ENCODE data around the gene DISC1.

DISC1 gene

GRCh38 chr1:231857609-231858135, 231.1 kb downstream of the DISC1 start:
- no peaks in the 10 kb centered on the region for H3K9me3 ChIP-seq (ENCODE audit: control insufficient read depth, insufficient read depth, low read length)
- no peaks in the 10 kb centered on the region for H3K36me3 ChIP-seq (ENCODE audit: control insufficient read depth, insufficient read depth, low read length)
- no peak overlapping the region for H3K9ac ChIP-seq (ENCODE audit: low read depth, low read length)
- H3K4me1 ChIP-seq (ENCODE audit: control insufficient read depth, insufficient read depth, low read length), result peaks cover 11% of the 10 kb centered on the region
- H3K4me3 ChIP-seq (ENCODE audit: low read depth, low read length), result no peak overlapping the region
- H3K27me3 ChIP-seq (ENCODE audit: control insufficient read depth, insufficient read depth, low read length), result no peaks in the 10 kb centered on the region
- H3K27ac ChIP-seq (ENCODE audit: low read depth, low read length), result no peak overlapping the region

- H3K27me3 ChIP-seq (ENCODE audit: control insufficient read depth, insufficient read depth, low read length), result no peaks in the 10 kb centered on the region
- no peak overlapping the region for H3K27ac ChIP-seq (ENCODE audit: low read depth, low read length)
- no peak overlapping the region for H3K4me3 ChIP-seq (ENCODE audit: low read depth, low read length)
- peaks cover 11% of the 10 kb centered on the region for H3K4me1 ChIP-seq (ENCODE audit: control insufficient read depth, insufficient read depth, low read length)
- no peak overlapping the region for H3K9ac ChIP-seq (ENCODE audit: low read depth, low read length)
- no peaks in the 10 kb centered on the region for H3K9me3 ChIP-seq (ENCODE audit: control insufficient read depth, insufficient read depth, low read length)
- no peaks in the 10 kb centered on the region for H3K36me3 ChIP-seq (ENCODE audit: control insufficient read depth, insufficient read depth, low read length)
Observed at GRCh38 chr1:231860221-231861088, 233.9 kb downstream of the DISC1 start.

- Histone ChIP-seq H3K9me3 (ENCODE audit: control insufficient read depth, insufficient read depth, low read length) (no peaks in the 10 kb centered on the region), H3K9ac (ENCODE audit: low read depth, low read length) (no peak overlapping the region), H3K4me3 (ENCODE audit: low read depth, low read length) (no peak overlapping the region), H3K4me1 (ENCODE audit: control insufficient read depth, insufficient read depth, low read length) (peaks cover 3% of the 10 kb centered on the region; the same call in 1 of the 2 replicates), H3K36me3 (ENCODE audit: control insufficient read depth, insufficient read depth, low read length) (no peaks in the 10 kb centered on the region), H3K27ac (ENCODE audit: low read depth, low read length) (no peak overlapping the region), H3K27me3 (ENCODE audit: control insufficient read depth, insufficient read depth, low read length) (0 out of 2 replicates have a peak, but pooled peaks cover under 1% of the 10 kb centered on the region)
Observed at GRCh38 chr1:231861541-231862481, 235.2 kb downstream of the DISC1 start.

- Histone ChIP-seq H3K4me1 (ENCODE audit: control insufficient read depth, insufficient read depth, low read length) (peaks cover 11% of the 10 kb centered on the region), H3K36me3 (ENCODE audit: control insufficient read depth, insufficient read depth, low read length) (no peaks in the 10 kb centered on the region), H3K27me3 (ENCODE audit: control insufficient read depth, insufficient read depth, low read length) (0 out of 2 replicates have a peak, but pooled peaks cover 3% of the 10 kb centered on the region), H3K4me3 (ENCODE audit: low read depth, low read length) (no peak overlapping the region), H3K9me3 (ENCODE audit: control insufficient read depth, insufficient read depth, low read length) (no peaks in the 10 kb centered on the region), H3K9ac (ENCODE audit: low read depth, low read length) (no peak overlapping the region), H3K27ac (ENCODE audit: low read depth, low read length) (no peak overlapping the region)
Observed at GRCh38 chr1:231862611-231863010, 236.0 kb downstream of the DISC1 start.

GRCh38 chr1:231865331-231865730, 238.7 kb downstream of the DISC1 start:
- Histone ChIP-seq H3K9me3 (ENCODE audit: control insufficient read depth, insufficient read depth, low read length) (no peaks in the 10 kb centered on the region), H3K27ac (ENCODE audit: low read depth, low read length) (no peak overlapping the region), H3K4me1 (ENCODE audit: control insufficient read depth, insufficient read depth, low read length) (peaks cover 18% of the 10 kb centered on the region), H3K4me3 (ENCODE audit: low read depth, low read length) (no peak overlapping the region), H3K27me3 (ENCODE audit: control insufficient read depth, insufficient read depth, low read length) (0 out of 2 replicates have a peak, but pooled peaks cover 3% of the 10 kb centered on the region), H3K9ac (ENCODE audit: low read depth, low read length) (no peak overlapping the region), H3K36me3 (ENCODE audit: control insufficient read depth, insufficient read depth, low read length) (no peaks in the 10 kb centered on the region)

GRCh38 chr1:231866392-231867331, 240.1 kb downstream of the DISC1 start:
- H3K4me1 ChIP-seq (ENCODE audit: control insufficient read depth, insufficient read depth, low read length), result peaks cover 18% of the 10 kb centered on the region
- H3K9ac ChIP-seq (ENCODE audit: low read depth, low read length), result no peak overlapping the region
- no peak overlapping the region for H3K4me3 ChIP-seq (ENCODE audit: low read depth, low read length)
- H3K27me3 ChIP-seq (ENCODE audit: control insufficient read depth, insufficient read depth, low read length), result 0 out of 2 replicates have a peak, but pooled peaks cover 3% of the 10 kb centered on the region
- H3K27ac ChIP-seq (ENCODE audit: low read depth, low read length), result no peak overlapping the region
- no peaks in the 10 kb centered on the region for H3K36me3 ChIP-seq (ENCODE audit: control insufficient read depth, insufficient read depth, low read length)
- H3K9me3 ChIP-seq (ENCODE audit: control insufficient read depth, insufficient read depth, low read length), result no peaks in the 10 kb centered on the region

- no peak overlapping the region for H3K4me3 ChIP-seq (ENCODE audit: low read depth, low read length)
- H3K27ac ChIP-seq (ENCODE audit: low read depth, low read length), result no peak overlapping the region
- H3K9me3 ChIP-seq (ENCODE audit: control insufficient read depth, insufficient read depth, low read length), result no peaks in the 10 kb centered on the region
- no peaks in the 10 kb centered on the region for H3K36me3 ChIP-seq (ENCODE audit: control insufficient read depth, insufficient read depth, low read length)
- peaks cover 18% of the 10 kb centered on the region for H3K4me1 ChIP-seq (ENCODE audit: control insufficient read depth, insufficient read depth, low read length)
- 0 out of 2 replicates have a peak, but pooled peaks cover 3% of the 10 kb centered on the region for H3K27me3 ChIP-seq (ENCODE audit: control insufficient read depth, insufficient read depth, low read length)
- no peak overlapping the region for H3K9ac ChIP-seq (ENCODE audit: low read depth, low read length)
Observed at GRCh38 chr1:231867607-231868006, 241.0 kb downstream of the DISC1 start.

- 0 out of 2 replicates have a peak, but pooled peaks cover 3% of the 10 kb centered on the region for H3K27me3 ChIP-seq (ENCODE audit: control insufficient read depth, insufficient read depth, low read length)
- H3K9me3 ChIP-seq (ENCODE audit: control insufficient read depth, insufficient read depth, low read length), result no peaks in the 10 kb centered on the region
- no peak overlapping the region for H3K9ac ChIP-seq (ENCODE audit: low read depth, low read length)
- H3K4me1 ChIP-seq (ENCODE audit: control insufficient read depth, insufficient read depth, low read length), result peaks cover 18% of the 10 kb centered on the region
- H3K27ac ChIP-seq (ENCODE audit: low read depth, low read length), result no peak overlapping the region
- H3K4me3 ChIP-seq (ENCODE audit: low read depth, low read length), result no peak overlapping the region
- H3K36me3 ChIP-seq (ENCODE audit: control insufficient read depth, insufficient read depth, low read length), result no peaks in the 10 kb centered on the region
Observed at GRCh38 chr1:231869364-231869763, 242.8 kb downstream of the DISC1 start.

GRCh38 chr1:231871471-231871870, 244.9 kb downstream of the DISC1 start:
- H3K9me3 ChIP-seq (ENCODE audit: control insufficient read depth, insufficient read depth, low read length), result peaks cover 4% of the 10 kb centered on the region; the same call in 1 of the 2 replicates
- H3K27ac ChIP-seq (ENCODE audit: low read depth, low read length), result no peak overlapping the region
- no peak overlapping the region for H3K9ac ChIP-seq (ENCODE audit: low read depth, low read length)
- H3K27me3 ChIP-seq (ENCODE audit: control insufficient read depth, insufficient read depth, low read length), result 0 out of 2 replicates have a peak, but pooled peaks cover 3% of the 10 kb centered on the region
- no peaks in the 10 kb centered on the region for H3K36me3 ChIP-seq (ENCODE audit: control insufficient read depth, insufficient read depth, low read length)
- H3K4me1 ChIP-seq (ENCODE audit: control insufficient read depth, insufficient read depth, low read length), result peaks cover 16% of the 10 kb centered on the region
- no peak overlapping the region for H3K4me3 ChIP-seq (ENCODE audit: low read depth, low read length)

GRCh38 chr1:231871878-231872277, 245.3 kb downstream of the DISC1 start:
- Histone ChIP-seq H3K36me3 (ENCODE audit: control insufficient read depth, insufficient read depth, low read length) (no peaks in the 10 kb centered on the region), H3K4me1 (ENCODE audit: control insufficient read depth, insufficient read depth, low read length) (peaks cover 14% of the 10 kb centered on the region), H3K27me3 (ENCODE audit: control insufficient read depth, insufficient read depth, low read length) (0 out of 2 replicates have a peak, but pooled peaks cover 2% of the 10 kb centered on the region), H3K9ac (ENCODE audit: low read depth, low read length) (no peak overlapping the region), H3K27ac (ENCODE audit: low read depth, low read length) (no peak overlapping the region), H3K4me3 (ENCODE audit: low read depth, low read length) (no peak overlapping the region), H3K9me3 (ENCODE audit: control insufficient read depth, insufficient read depth, low read length) (peaks cover 4% of the 10 kb centered on the region; the same call in 1 of the 2 replicates)
